ENCODE measurements around the gene SGMS2.

GRCh38 chr4:107906458-107907100 is 81.8 kb downstream of the SGMS2 start:
- TF ChIP-seq CTCF (IDR thresholded peaks at IDR 0.05): no peak
- TF ChIP-seq POLR2A (IDR thresholded peaks at IDR 0.05): no peak

Data from adrenal gland (tissue), 5 donors.